CD4-positive, alpha-beta memory T cell (primary cell): ENCODE results near the gene SKAP2. TPM values are rescaled to one million over a fixed set of nuclear protein-coding genes. Genes with fewer than 3 reads are reported as not detected.
A peak's percentile ranks its signal among the peaks of the same experiment; 100 is the strongest.

ENCODE experiments used
- CTCF ChIA-PET: fragments of 350-600 bp; sonication (Branson Sonifier 250); formaldehyde crosslinking; loops from one replicate; lab custom pipeline; 2021; ENCODE audit warnings: inconsistent platforms; ENCODE audit not compliant: partially characterized antibody; lab: Charles Lee
- POLR2A ChIA-PET: fragments of 350-600 bp; sonication (Branson Sonifier 250); formaldehyde crosslinking; loops from one replicate; lab custom pipeline; 2021; ENCODE audit not compliant: partially characterized antibody; lab: Charles Lee
- DNase-seq, 5 donors: peaks; one replicate each; pipeline versions ENCODE4 v3.0.0 to v3.0.0-alpha.2; 2020 to 2022; ENCODE audit warnings: mixed read lengths in 1 of 5
- H3K27ac ChIP-seq: one replicate; pipeline ENCODE4 v1.7.0; 2013; ENCODE audit warnings: low read depth, low read length
- H3K27me3 ChIP-seq: 2 replicates; pipeline ENCODE4 v1.7.0; 2013; ENCODE audit warnings: mild to moderate bottlenecking, low read length, moderate library complexity; ENCODE audit not compliant: insufficient read depth
- H3K36me3 ChIP-seq: 2 replicates; pipeline ENCODE4 v1.7.0; 2013; ENCODE audit warnings: mild to moderate bottlenecking, low read length, moderate library complexity; ENCODE audit not compliant: insufficient read depth
- H3K4me1 ChIP-seq: 2 replicates; pipeline ENCODE4 v1.7.0; 2013; ENCODE audit warnings: mild to moderate bottlenecking, low read length, moderate library complexity; ENCODE audit not compliant: insufficient read depth
- H3K4me3 ChIP-seq, 2 donors: one replicate each; pipeline ENCODE4 v1.7.0; 2013; ENCODE audit warnings: low read length in 2 of 2, mild to moderate bottlenecking in 1 of 2
- H3K9me3 ChIP-seq, 2 donors: one replicate each; pipeline ENCODE4 v1.7.0; 2013; ENCODE audit warnings: low read length in 2 of 2, control low read depth in 1 of 2; ENCODE audit not compliant: control insufficient read depth in 1 of 2
- H3K27ac Mint-ChIP-seq, 7 donors: one replicate each; pipeline ENCODE4 v1.8.0; 2020 to 2021; ENCODE audit warnings: mixed read lengths in 7 of 7, mild to moderate bottlenecking in 6 of 7, inconsistent platforms in 3 of 7, moderate library complexity in 3 of 7
- H3K27me3 Mint-ChIP-seq, 2 donors: one replicate each; pipeline ENCODE4 v1.8.0; 2020 to 2021; ENCODE audit warnings: mixed read lengths in 2 of 2
- H3K36me3 Mint-ChIP-seq, 2 donors: one replicate each; pipeline ENCODE4 v1.8.0; 2020 to 2021; ENCODE audit warnings: mixed read lengths in 2 of 2, inconsistent platforms in 1 of 2, mild to moderate bottlenecking in 1 of 2
- H3K4me1 Mint-ChIP-seq, 4 donors: one replicate each; pipeline ENCODE4 v1.8.0; 2020 to 2021; ENCODE audit warnings: mixed read lengths in 4 of 4, mild to moderate bottlenecking in 1 of 4
- H3K4me3 Mint-ChIP-seq, 8 donors: one replicate each; pipeline ENCODE4 v1.8.0; 2020 to 2021; ENCODE audit warnings: mixed read lengths in 8 of 8, mild to moderate bottlenecking in 7 of 8, moderate library complexity in 6 of 8, inconsistent platforms in 3 of 8
- H3K9me3 Mint-ChIP-seq, 8 donors: one replicate each; pipeline ENCODE4 v1.8.0; 2020 to 2021; ENCODE audit warnings: mixed read lengths in 8 of 8, mild to moderate bottlenecking in 5 of 8, inconsistent platforms in 3 of 8, moderate library complexity in 1 of 8
- intact Hi-C: fragments of 100-400 bp; cut with micrococcal nuclease; formaldehyde crosslinking; loops from one replicate; pipeline ENCODE4 v1.15.1; 2023
- polyA plus RNA-seq, 2 donors: library from polyadenylated mRNA; unstranded; fragments of 300-500 nt; fragmentation: Illumina TruSeq; gene quantifications; one replicate each; pipeline ENCODE4 v1.2.3, GENCODE V29; 2021
- total RNA-seq, 2 experiments: library from RNA; stranded (reverse); gene quantifications; one replicate each; pipeline ENCODE4 v1.2.3, GENCODE V29; 2021

Gene SKAP2
- total and polyA plus RNA-seq, 4 experiments from 2014 or later = 6.8 to 25.6 (median 11.3) TPM

- ChIA-PET POLR2A (no interaction called here), CTCF (no interaction called here)
- Mint-ChIP-seq H3K36me3 (no peaks in the 10 kb centered on the region), H3K27ac (no peak overlapping the region), H3K4me1 (no peaks in the 10 kb centered on the region), H3K9me3 (no peaks in the 10 kb centered on the region), H3K27me3 (peaks cover 4 to 11% of the 10 kb centered on the region in 2 donors), H3K4me3 (no peak overlapping the region)
- Histone ChIP-seq H3K4me3 (no peak overlapping the region), H3K9me3 (no peaks in the 10 kb centered on the region), H3K4me1 (no peaks in the 10 kb centered on the region), H3K36me3 (no peaks in the 10 kb centered on the region), H3K27me3 (no peaks in the 10 kb centered on the region), H3K27ac (no peak overlapping the region)
- DNase-seq = no peak
- intact Hi-C loops = no loop called here
These were observed 219.3 kb downstream of the SKAP2 start for GRCh38 chr7:26645121-26645520.

- Histone ChIP-seq H3K36me3 (no peaks in the 10 kb centered on the region), H3K27ac (no peak overlapping the region), H3K9me3 (no peaks in the 10 kb centered on the region), H3K4me3 (no peak overlapping the region), H3K4me1 (no peaks in the 10 kb centered on the region), H3K27me3 (no peaks in the 10 kb centered on the region)
- Mint-ChIP-seq H3K27me3 (peaks cover 4 to 7% of the 10 kb centered on the region in 2 donors), H3K4me3 (no peak overlapping the region), H3K9me3 (no peaks in the 10 kb centered on the region), H3K4me1 (no peaks in the 10 kb centered on the region), H3K27ac (no peak overlapping the region), H3K36me3 (no peaks in the 10 kb centered on the region)
- ChIA-PET POLR2A (no interaction called here), CTCF (no interaction called here)
- no peak for DNase-seq
- intact Hi-C loops = no loop called here
These were observed 222.0 kb downstream of the SKAP2 start for GRCh38 chr7:26642416-26642815.

GRCh38 chr7:26639695-26640094, 224.7 kb downstream of the SKAP2 start:
- CTCF ChIA-PET = no interaction called here
- no peaks in the 10 kb centered on the region for H3K9me3 Mint-ChIP-seq

GRCh38 chr7:26639111-26639510, 225.3 kb downstream of the SKAP2 start:
- POLR2A ChIA-PET = no interaction called here
- no peaks in the 10 kb centered on the region for H3K9me3 ChIP-seq
- no peak overlapping the region for H3K4me3 ChIP-seq
- CTCF ChIA-PET = no interaction called here
- H3K4me1 ChIP-seq = no peaks in the 10 kb centered on the region
- intact Hi-C loops = no loop called here
- H3K36me3 ChIP-seq = no peaks in the 10 kb centered on the region
- H3K9me3 Mint-ChIP-seq = no peaks in the 10 kb centered on the region
- H3K27me3 Mint-ChIP-seq = peaks cover 6 to 14% of the 10 kb centered on the region in 2 donors
- H3K27ac ChIP-seq = no peak overlapping the region
- no peak overlapping the region for H3K27ac Mint-ChIP-seq
- no peaks in the 10 kb centered on the region for H3K4me1 Mint-ChIP-seq
- no peaks in the 10 kb centered on the region for H3K36me3 Mint-ChIP-seq
- H3K27me3 ChIP-seq = no peaks in the 10 kb centered on the region
- DNase-seq = no peak
- H3K4me3 Mint-ChIP-seq = no peak overlapping the region

More at GRCh38 chr7:26639695-26640094, 224.7 kb downstream of the SKAP2 start:
- Histone ChIP-seq H3K36me3 (no peaks in the 10 kb centered on the region), H3K4me3 (no peak overlapping the region), H3K27ac (no peak overlapping the region), H3K9me3 (no peaks in the 10 kb centered on the region), H3K4me1 (no peaks in the 10 kb centered on the region), H3K27me3 (no peaks in the 10 kb centered on the region)
- POLR2A ChIA-PET = no interaction called here
- intact Hi-C loops = no loop called here
- Mint-ChIP-seq H3K27ac (no peak overlapping the region), H3K27me3 (peaks cover 6 to 9% of the 10 kb centered on the region in 2 donors), H3K4me1 (no peaks in the 10 kb centered on the region), H3K4me3 (no peak overlapping the region), H3K36me3 (no peaks in the 10 kb centered on the region)
- no peak for DNase-seq

- H3K9me3 Mint-ChIP-seq = no peaks in the 10 kb centered on the region
- ChIA-PET CTCF (no interaction called here), POLR2A (no interaction called here)
- Histone ChIP-seq H3K27ac (no peak overlapping the region), H3K9me3 (no peaks in the 10 kb centered on the region), H3K4me3 (no peak overlapping the region), H3K36me3 (no peaks in the 10 kb centered on the region), H3K27me3 (no peaks in the 10 kb centered on the region), H3K4me1 (no peaks in the 10 kb centered on the region)
- H3K4me3 Mint-ChIP-seq = no peak overlapping the region
- H3K4me1 Mint-ChIP-seq = peaks cover 0 to 7% (median 5%) of the 10 kb centered on the region in 4 donors
- no peak overlapping the region for H3K27ac Mint-ChIP-seq
- no peak for DNase-seq
- H3K27me3 Mint-ChIP-seq = peaks cover 6 to 15% of the 10 kb centered on the region in 2 donors
- no peaks in the 10 kb centered on the region for H3K36me3 Mint-ChIP-seq
- intact Hi-C loops = no loop called here
These were observed 226.2 kb downstream of the SKAP2 start for GRCh38 chr7:26638140-26638539.

- Mint-ChIP-seq H3K27ac (no peak overlapping the region), H3K27me3 (peaks cover 6 to 14% of the 10 kb centered on the region in 2 donors), H3K4me1 (peaks cover 0 to 7% (median 5%) of the 10 kb centered on the region in 4 donors), H3K9me3 (no peaks in the 10 kb centered on the region), H3K4me3 (no peak overlapping the region), H3K36me3 (no peaks in the 10 kb centered on the region)
- Histone ChIP-seq H3K4me3 (no peak overlapping the region), H3K27me3 (no peaks in the 10 kb centered on the region), H3K4me1 (no peaks in the 10 kb centered on the region), H3K27ac (no peak overlapping the region), H3K9me3 (no peaks in the 10 kb centered on the region), H3K36me3 (no peaks in the 10 kb centered on the region)
- no peak for DNase-seq
- intact Hi-C loops = no loop called here
- POLR2A ChIA-PET = no interaction called here
- CTCF ChIA-PET = no interaction called here
These were observed 226.8 kb downstream of the SKAP2 start for GRCh38 chr7:26637610-26638009.

- H3K4me3 ChIP-seq = no peak overlapping the region
- no peaks in the 10 kb centered on the region for H3K9me3 Mint-ChIP-seq
- H3K4me1 ChIP-seq = no peaks in the 10 kb centered on the region
- H3K27ac ChIP-seq = no peak overlapping the region
- no peak overlapping the region for H3K4me3 Mint-ChIP-seq
- ChIA-PET CTCF (no interaction called here), POLR2A (no interaction called here)
- H3K27me3 Mint-ChIP-seq = peaks cover 6 to 14% of the 10 kb centered on the region in 2 donors
- peaks cover 0 to 7% (median 5%) of the 10 kb centered on the region in 4 donors for H3K4me1 Mint-ChIP-seq
- H3K27ac Mint-ChIP-seq = no peak overlapping the region
- H3K36me3 Mint-ChIP-seq = no peaks in the 10 kb centered on the region
- H3K9me3 ChIP-seq = no peaks in the 10 kb centered on the region
- intact Hi-C loops = no loop called here
- no peak for DNase-seq
- no peaks in the 10 kb centered on the region for H3K36me3 ChIP-seq
- H3K27me3 ChIP-seq = no peaks in the 10 kb centered on the region
These were observed 227.6 kb downstream of the SKAP2 start for GRCh38 chr7:26636808-26637207.

- Mint-ChIP-seq H3K27me3 (peaks cover 4 to 12% of the 10 kb centered on the region in 2 donors), H3K36me3 (no peaks in the 10 kb centered on the region), H3K4me1 (peaks cover 0 to 7% (median 5%) of the 10 kb centered on the region in 4 donors), H3K27ac (no peak overlapping the region), H3K9me3 (peaks cover 0 to 2% (median 0%) of the 10 kb centered on the region in 8 donors), H3K4me3 (peak overlapping the region in 2 of 8 donors; percentile 39 to 42)
- ChIA-PET POLR2A (no interaction called here), CTCF (no interaction called here)
- no peak for DNase-seq
- Histone ChIP-seq H3K9me3 (no peaks in the 10 kb centered on the region), H3K4me1 (no peaks in the 10 kb centered on the region), H3K36me3 (no peaks in the 10 kb centered on the region), H3K4me3 (no peak overlapping the region), H3K27me3 (no peaks in the 10 kb centered on the region), H3K27ac (no peak overlapping the region)
- intact Hi-C loops = no loop called here
These were observed 230.8 kb downstream of the SKAP2 start for GRCh38 chr7:26633557-26633956.
